Measurements from ENCODE around the gene NUP210L.
A peak's percentile ranks its signal among the peaks of the same experiment; 100 is the strongest.
"Not testable (repeated sequence)": the region's sequence is repeated elsewhere in the genome, so short reads cannot be mapped to it uniquely, and the experiment has no call there.

NUP210L gene

GRCh38 chr1:154145986-154146385, 8.9 kb downstream of the NUP210L start:
- no peak for DNase-seq (ENCODE audit: low spot score)
- TF ChIP-seq, protein P1, sequence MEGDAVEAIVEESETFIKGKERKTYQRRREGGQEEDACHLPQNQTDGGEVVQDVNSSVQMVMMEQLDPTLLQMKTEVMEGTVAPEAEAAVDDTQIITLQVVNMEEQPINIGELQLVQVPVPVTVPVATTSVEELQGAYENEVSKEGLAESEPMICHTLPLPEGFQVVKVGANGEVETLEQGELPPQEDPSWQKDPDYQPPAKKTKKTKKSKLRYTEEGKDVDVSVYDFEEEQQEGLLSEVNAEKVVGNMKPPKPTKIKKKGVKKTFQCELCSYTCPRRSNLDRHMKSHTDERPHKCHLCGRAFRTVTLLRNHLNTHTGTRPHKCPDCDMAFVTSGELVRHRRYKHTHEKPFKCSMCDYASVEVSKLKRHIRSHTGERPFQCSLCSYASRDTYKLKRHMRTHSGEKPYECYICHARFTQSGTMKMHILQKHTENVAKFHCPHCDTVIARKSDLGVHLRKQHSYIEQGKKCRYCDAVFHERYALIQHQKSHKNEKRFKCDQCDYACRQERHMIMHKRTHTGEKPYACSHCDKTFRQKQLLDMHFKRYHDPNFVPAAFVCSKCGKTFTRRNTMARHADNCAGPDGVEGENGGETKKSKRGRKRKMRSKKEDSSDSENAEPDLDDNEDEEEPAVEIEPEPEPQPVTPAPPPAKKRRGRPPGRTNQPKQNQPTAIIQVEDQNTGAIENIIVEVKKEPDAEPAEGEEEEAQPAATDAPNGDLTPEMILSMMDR (IDR thresholded peaks at IDR 0.05; ENCODE audit: borderline replicate concordance, control extremely low read depth, extremely low read depth, insufficient read depth, missing control alignments), result no peak
- in situ Hi-C loops (cut with MboI; ENCODE audit: low sequenced_read_pairs, unreplicated experiment), result no loop called here

GRCh38 chr1:154142358-154142757, 12.5 kb downstream of the NUP210L start:
- DNase-seq (ENCODE audit: low spot score), result no peak
- TF ChIP-seq, protein P1 (IDR thresholded peaks at IDR 0.05; ENCODE audit: borderline replicate concordance, control extremely low read depth, extremely low read depth, insufficient read depth, missing control alignments), result no peak
- in situ Hi-C loops (cut with MboI; ENCODE audit: low sequenced_read_pairs, unreplicated experiment), result no loop called here

DNA sequence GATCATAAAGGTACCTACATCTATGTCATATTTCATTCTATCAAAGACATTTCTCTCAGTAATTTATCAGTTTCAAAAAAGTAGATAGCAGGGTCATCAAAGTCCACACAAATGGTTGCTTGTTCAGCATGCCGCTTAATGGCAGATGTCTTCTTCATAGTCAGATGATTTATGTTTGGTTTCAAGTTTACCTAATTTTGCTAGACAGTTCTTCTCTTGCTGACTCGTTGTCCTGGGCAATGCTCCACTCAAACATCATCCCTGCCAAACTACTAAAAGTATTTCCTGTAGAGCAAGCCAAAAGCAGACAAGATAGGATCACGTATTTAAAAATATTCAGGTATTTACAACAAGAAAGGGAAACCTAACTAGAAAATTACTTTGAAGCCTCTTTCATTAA, 13.6 kb downstream of the NUP210L start:
- TF ChIP-seq, protein P1 (IDR thresholded peaks at IDR 0.05; ENCODE audit: borderline replicate concordance, control extremely low read depth, extremely low read depth, insufficient read depth, missing control alignments), result no peak
- in situ Hi-C loops (cut with MboI; ENCODE audit: low sequenced_read_pairs, unreplicated experiment), result no loop called here
- no peak for DNase-seq (ENCODE audit: low spot score)

DNA sequence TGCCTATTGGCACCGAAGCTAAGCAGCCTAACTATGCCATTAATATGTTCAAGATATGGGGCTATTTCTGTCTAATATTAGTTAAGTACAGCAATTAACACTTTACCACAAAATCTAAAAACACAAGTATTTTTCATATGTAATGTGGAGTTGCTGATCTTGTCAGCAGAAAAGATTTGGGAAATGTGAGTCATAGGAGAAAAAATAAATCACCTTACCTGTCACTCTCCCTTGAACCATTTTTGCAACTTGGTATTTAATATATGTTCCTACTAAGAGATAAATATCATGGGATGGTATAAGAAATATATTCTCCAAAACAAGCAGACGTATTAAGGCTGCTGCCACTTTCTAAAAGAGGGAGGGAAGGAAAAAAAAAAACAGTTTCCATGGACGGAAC, 17.0 kb downstream of the NUP210L start:
- no peak for DNase-seq (ENCODE audit: low spot score)
- in situ Hi-C loops (cut with MboI; ENCODE audit: low sequenced_read_pairs, unreplicated experiment), result no loop called here
- TF ChIP-seq, protein P1 (IDR thresholded peaks at IDR 0.05; ENCODE audit: borderline replicate concordance, control extremely low read depth, extremely low read depth, insufficient read depth, missing control alignments), result no peak

DNA sequence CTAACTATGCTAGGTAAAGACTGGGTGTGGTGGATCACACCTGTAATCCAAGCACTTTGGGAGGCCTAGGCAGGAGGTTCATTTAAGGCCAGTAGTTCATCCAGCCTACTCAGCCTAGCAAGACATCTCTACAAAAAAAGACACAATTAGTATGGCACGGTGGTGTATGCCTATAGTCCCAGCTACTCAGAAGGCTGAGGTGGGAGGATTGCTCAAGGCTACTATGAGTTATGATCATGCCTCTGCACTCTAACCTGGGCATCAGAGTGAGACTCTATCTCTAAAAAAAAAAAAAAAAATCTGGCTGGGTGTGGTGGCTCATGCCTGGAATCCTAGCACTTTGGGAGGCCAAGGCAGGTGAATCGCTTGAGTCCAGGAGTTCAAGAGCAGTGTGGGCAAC, 21.6 kb downstream of the NUP210L start:
- in situ Hi-C loops (cut with MboI; ENCODE audit: low sequenced_read_pairs, unreplicated experiment), result no loop called here
- no peak for DNase-seq (ENCODE audit: low spot score)
- TF ChIP-seq, protein P1 (IDR thresholded peaks at IDR 0.05; ENCODE audit: borderline replicate concordance, control extremely low read depth, extremely low read depth, insufficient read depth, missing control alignments), result no peak

DNA sequence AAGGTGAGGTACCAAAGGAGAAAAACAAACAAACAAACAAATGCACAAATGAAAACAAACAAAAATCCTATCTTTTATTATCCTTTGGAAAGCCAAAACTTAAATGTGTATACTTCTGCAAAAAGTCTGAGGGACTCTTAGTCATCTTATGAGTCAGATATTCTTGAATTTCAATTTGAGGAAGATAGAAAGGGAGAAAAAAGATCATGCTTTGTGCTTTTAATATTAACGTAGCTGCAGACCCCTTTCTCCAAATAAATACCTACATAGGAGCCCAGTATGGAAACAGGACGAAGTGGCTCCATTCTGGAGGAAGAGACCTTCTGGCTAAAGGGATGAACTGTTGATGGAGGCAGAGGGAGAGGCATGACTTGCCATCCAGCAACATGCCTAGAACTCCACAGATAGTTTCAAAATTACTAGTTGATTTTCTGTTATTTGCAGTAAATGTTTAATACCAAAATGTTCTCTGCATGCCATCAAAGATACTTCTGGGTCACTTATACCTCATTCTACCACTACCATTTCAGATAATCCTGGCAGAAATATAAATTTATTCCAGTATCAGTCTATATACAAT, 25.4 kb downstream of the NUP210L start:
- DNase-seq (ENCODE audit: low spot score), result peak; percentile 29
- TF ChIP-seq, protein P1 (IDR thresholded peaks at IDR 0.05; ENCODE audit: borderline replicate concordance, control extremely low read depth, extremely low read depth, insufficient read depth, missing control alignments), result no peak
- in situ Hi-C loops (cut with MboI; ENCODE audit: low sequenced_read_pairs, unreplicated experiment), result no loop called here

DNA sequence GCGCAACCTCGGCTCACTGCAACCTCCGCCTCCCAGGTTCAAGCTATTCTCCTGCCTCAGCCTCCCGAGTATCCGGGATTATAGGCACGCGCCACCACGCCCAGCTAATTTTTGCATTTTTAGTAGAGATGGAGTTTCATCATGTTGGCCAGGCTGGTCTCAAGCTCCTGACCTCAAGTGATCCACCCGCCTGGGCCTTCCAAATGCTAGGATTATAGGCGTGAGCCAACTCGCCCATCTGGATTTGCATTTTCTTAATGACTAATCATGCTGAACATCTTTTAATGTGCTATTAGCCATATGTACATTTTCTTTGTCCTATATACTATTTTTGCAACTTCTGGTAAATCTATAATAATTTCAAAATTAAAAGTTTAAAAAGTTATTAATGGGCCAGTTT, 31.7 kb downstream of the NUP210L start:
- DNase-seq (ENCODE audit: low spot score); in situ Hi-C loops (cut with MboI; ENCODE audit: low sequenced_read_pairs, unreplicated experiment): not testable (repeated sequence)
